A673 (cell line): ENCODE measurements around the gene PRR20B.

ENCODE experiments used
- EZH2 ChIP-seq: fragments of 200-600 bp; sonication (generic); IDR thresholded peaks from 2 replicates; pipeline ENCODE4 v1.6.1; 2017; ENCODE audit warnings: borderline replicate concordance, low read depth, mild to moderate bottlenecking, mixed read lengths, antibody characterized with exemption, low read length; ENCODE audit not compliant: poor library complexity, severe bottlenecking
- TF ChIP-seq, protein P1 (sequence below): fragments of 300-800, 200-600 bp; sonication (generic); conservative IDR thresholded peaks from 2 replicates; pipeline ENCODE4 v1.5.1; 2017; ENCODE audit warnings: low read depth, mild to moderate bottlenecking, antibody characterized with exemption, low read length, moderate library complexity, mixed read lengths

DNA sequence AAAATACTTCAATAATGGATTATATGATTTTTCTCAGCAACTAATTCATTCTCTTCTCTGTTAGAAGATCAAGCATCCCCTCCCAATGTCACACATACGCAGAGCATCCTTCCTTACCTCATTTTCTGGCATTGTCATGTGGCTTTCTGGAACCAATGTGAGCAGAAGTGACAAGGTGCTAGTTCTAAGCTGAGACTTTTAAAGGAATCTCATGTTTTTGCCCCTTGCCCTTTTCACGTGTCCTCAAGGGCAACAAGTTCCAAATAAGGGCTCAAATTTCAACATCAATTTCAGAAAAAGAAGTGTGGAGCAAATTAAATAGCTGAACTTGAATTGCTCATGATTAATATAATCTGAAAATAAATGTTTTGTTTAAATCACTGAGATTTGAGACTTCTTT is 11.2 kb upstream of the PRR20B start:
- TF ChIP-seq, protein P1, sequence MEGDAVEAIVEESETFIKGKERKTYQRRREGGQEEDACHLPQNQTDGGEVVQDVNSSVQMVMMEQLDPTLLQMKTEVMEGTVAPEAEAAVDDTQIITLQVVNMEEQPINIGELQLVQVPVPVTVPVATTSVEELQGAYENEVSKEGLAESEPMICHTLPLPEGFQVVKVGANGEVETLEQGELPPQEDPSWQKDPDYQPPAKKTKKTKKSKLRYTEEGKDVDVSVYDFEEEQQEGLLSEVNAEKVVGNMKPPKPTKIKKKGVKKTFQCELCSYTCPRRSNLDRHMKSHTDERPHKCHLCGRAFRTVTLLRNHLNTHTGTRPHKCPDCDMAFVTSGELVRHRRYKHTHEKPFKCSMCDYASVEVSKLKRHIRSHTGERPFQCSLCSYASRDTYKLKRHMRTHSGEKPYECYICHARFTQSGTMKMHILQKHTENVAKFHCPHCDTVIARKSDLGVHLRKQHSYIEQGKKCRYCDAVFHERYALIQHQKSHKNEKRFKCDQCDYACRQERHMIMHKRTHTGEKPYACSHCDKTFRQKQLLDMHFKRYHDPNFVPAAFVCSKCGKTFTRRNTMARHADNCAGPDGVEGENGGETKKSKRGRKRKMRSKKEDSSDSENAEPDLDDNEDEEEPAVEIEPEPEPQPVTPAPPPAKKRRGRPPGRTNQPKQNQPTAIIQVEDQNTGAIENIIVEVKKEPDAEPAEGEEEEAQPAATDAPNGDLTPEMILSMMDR: no peak
- TF ChIP-seq EZH2: no peak
